ENCODE measurements around the gene CDK4.

The CDK4 gene

DNA sequence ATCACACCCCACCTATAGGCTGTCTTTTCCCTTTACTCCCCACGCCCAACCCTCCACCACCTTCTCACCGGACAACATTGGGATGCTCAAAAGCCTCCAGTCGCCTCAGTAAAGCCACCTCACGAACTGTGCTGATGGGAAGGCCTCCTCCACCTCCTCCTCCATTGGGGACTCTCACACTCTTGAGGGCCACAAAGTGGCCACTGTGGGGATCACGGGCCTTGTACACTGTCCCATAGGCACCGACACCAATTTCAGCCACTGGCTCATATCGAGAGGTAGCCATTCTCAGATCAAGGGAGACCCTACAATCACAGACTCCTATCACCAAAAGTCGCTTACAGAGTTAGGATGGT, 700 bp downstream of the CDK4 start:
- H3K9ac ChIP-seq: peak overlapping the region; percentile 88 to 98 (median 94)
- H4K20me1 ChIP-seq: peaks cover 0 to 56% (median 12%) of the 10 kb centered on the region in 11 experiments; a peak in 13 of 22 replicates
- peak overlapping the region; percentile 87 to 99 (median 97) for H3K4me2 ChIP-seq
- peak overlapping the region; percentile 75 to 96 (median 82) for H3K4me3 ChIP-seq
- no peaks in the 10 kb centered on the region for H3K9me3 ChIP-seq (replicated peaks in 1 of 11)
- peaks cover 17 to 37% (median 36%) of the 10 kb centered on the region in 11 experiments for H3K27me3 ChIP-seq
- H3K36me3 ChIP-seq: peaks cover 46 to 51% (median 48%) of the 10 kb centered on the region in 11 experiments
- no peak for TF ChIP-seq Cebpa-rat (IDR thresholded peaks at IDR 0.05)
- peak overlapping the region; percentile 86 to 98 (median 94) for H3K27ac ChIP-seq
- peaks cover 37 to 60% (median 45%) of the 10 kb centered on the region in 10 experiments for H3K4me1 ChIP-seq

DNA sequence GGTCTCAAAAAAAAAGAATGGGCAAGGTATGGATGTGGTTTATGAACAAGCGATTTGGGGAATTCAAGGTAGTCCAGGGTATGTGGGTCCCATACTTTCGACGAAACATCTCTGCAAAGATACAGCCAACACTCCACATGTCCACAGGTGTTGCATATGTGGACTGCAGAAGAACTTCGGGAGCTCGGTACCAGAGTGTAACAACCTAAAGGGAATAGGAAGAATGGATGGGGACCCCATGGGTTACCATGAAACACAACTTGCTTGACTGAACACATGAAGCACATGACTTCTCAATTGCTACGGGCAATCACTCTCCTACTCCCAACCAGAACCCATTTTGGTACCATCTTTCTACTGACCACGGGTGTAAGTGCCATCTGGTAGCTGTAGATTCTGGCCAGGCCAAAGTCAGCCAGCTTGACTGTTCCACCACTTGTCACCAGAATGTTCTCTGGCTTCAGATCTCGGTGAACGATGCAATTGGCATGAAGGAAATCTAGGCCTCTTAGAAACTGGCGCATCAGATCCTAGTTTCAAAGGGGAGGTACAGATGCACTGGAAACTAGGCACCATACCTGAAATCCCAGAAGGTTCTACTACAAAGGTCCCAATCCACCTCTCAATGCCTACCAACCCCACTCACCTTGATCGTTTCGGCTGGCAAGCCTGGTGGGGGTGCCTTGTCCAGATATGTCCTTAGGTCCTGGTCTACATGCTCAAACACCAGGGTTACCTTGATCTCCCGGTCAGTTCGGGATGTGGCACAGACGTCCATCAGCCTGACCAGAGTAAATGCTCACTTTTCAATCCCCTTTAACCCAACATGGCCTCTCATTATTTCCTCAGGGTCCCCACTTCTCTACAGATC, 1.3 kb downstream of the CDK4 start:
- H3K4me1 ChIP-seq: peaks cover 37 to 60% (median 45%) of the 10 kb centered on the region in 10 experiments
- TF ChIP-seq Cebpa-rat (IDR thresholded peaks at IDR 0.05): no peak
- H3K9me3 ChIP-seq (replicated peaks in 1 of 11): no peaks in the 10 kb centered on the region
- H3K27me3 ChIP-seq: peaks cover 16 to 31% (median 30%) of the 10 kb centered on the region in 11 experiments
- peak overlapping the region; percentile 88 to 98 (median 94) for H3K9ac ChIP-seq
- H3K4me3 ChIP-seq: peak overlapping the region; percentile 75 to 96 (median 82)
- peak overlapping the region; percentile 86 to 98 (median 94); a peak in 21 of 22 replicates for H3K27ac ChIP-seq
- H3K36me3 ChIP-seq: peaks cover 46 to 57% (median 54%) of the 10 kb centered on the region in 11 experiments
- H3K4me2 ChIP-seq: peak overlapping the region; percentile 87 to 99 (median 97)
- H4K20me1 ChIP-seq: peaks cover 0 to 56% (median 9%) of the 10 kb centered on the region in 11 experiments; a peak in 13 of 22 replicates

DNA sequence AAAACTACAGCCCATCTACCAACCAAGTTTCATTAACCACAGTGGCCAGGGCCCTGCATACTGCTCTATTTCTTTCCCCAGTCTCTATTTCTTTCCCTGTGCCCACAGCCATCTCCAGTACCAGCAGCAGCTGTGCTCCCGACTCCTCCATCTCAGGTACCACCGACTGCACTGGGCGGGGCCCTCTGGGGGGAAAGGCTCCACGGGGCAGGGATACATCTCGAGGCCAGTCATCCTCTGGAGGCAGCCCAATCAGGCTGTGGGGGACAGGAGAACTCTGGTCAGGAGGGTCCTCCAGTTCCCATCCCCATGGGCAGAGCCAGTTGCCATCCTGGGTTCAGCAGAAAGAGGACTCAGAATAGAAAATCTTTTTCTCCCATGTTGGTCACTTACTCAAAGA, 3.0 kb downstream of the CDK4 start:
- H3K4me1 ChIP-seq: peaks cover 38 to 60% (median 45%) of the 10 kb centered on the region in 10 experiments
- TF ChIP-seq Cebpa-rat (IDR thresholded peaks at IDR 0.05): no peak
- peaks cover 46 to 59% (median 55%) of the 10 kb centered on the region in 11 experiments for H3K36me3 ChIP-seq
- peaks cover 0 to 58% (median 9%) of the 10 kb centered on the region in 11 experiments; a peak in 11 of 22 replicates for H4K20me1 ChIP-seq
- no peak overlapping the region for H3K4me2 ChIP-seq
- H3K9ac ChIP-seq: 0 out of 22 replicates have a peak overlapping the region, but pooled peaks of 1 of the 11 experiments have one; percentile 3
- H3K9me3 ChIP-seq (replicated peaks in 1 of 11): no peaks in the 10 kb centered on the region
- H3K27me3 ChIP-seq: peaks cover 5 to 14% (median 13%) of the 10 kb centered on the region in 11 experiments; a peak in 21 of 22 replicates
- no peak overlapping the region for H3K4me3 ChIP-seq
- no peak overlapping the region for H3K27ac ChIP-seq

- Histone ChIP-seq H3K36me3 (peaks cover 46 to 57% (median 54%) of the 10 kb centered on the region in 11 experiments), H3K27ac (peak overlapping the region in 2 of 11 experiments; percentile 84 to 89; a peak in 1 of 22 replicates), H4K20me1 (peaks cover 0 to 55% (median 9%) of the 10 kb centered on the region in 11 experiments; a peak in 11 of 22 replicates), H3K4me2 (peak overlapping the region; percentile 79 to 96 (median 91)), H3K27me3 (no peaks in the 10 kb centered on the region), H3K4me3 (peak overlapping the region in 9 of 10 experiments; percentile 74 to 91 (median 82); a peak in 16 of 20 replicates), H3K4me1 (peaks cover 45 to 68% (median 50%) of the 10 kb centered on the region in 10 experiments), H3K9me3 (replicated peaks in 1 of 11) (no peaks in the 10 kb centered on the region), H3K9ac (peak overlapping the region in 6 of 11 experiments; percentile 84 to 93 (median 87); a peak in 9 of 22 replicates)
- TF ChIP-seq Cebpa-rat (IDR thresholded peaks at IDR 0.05): no peak
Observed at GRCh38 chr12:57746025-57746424, 6.1 kb downstream of the CDK4 start.

DNA sequence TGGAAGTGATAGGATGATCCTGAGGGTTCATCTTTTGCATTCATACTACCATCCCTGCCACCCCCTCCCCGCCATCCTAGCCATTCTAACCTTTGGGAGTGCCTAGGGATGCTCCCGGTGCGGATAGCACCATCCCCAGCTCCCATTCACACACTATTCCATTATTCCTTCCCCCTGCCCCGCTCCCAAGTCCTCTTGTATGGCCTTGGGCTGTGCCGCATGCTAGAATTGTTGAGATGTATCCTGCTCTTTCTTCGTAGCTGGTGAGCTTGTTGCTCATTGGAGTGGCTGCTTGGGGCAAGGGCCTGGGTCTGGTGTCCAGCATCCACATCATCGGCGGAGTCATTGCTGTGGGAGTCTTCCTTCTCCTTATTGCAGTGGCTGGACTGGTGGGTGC, 6.6 kb downstream of the CDK4 start:
- peak overlapping the region; percentile 84 to 98 (median 87) for H3K9ac ChIP-seq
- no peak for TF ChIP-seq Cebpa-rat (IDR thresholded peaks at IDR 0.05)
- peaks cover 45 to 68% (median 50%) of the 10 kb centered on the region in 10 experiments for H3K4me1 ChIP-seq
- H3K27me3 ChIP-seq: no peaks in the 10 kb centered on the region
- H3K36me3 ChIP-seq: peaks cover 41 to 52% (median 48%) of the 10 kb centered on the region in 11 experiments
- peak overlapping the region; percentile 74 to 91 (median 82) for H3K4me3 ChIP-seq
- H3K9me3 ChIP-seq (replicated peaks in 1 of 11): no peaks in the 10 kb centered on the region
- H4K20me1 ChIP-seq: peaks cover 0 to 50% (median 8%) of the 10 kb centered on the region in 11 experiments; a peak in 12 of 22 replicates
- H3K27ac ChIP-seq: peak overlapping the region; percentile 79 to 98 (median 88)
- peak overlapping the region; percentile 79 to 96 (median 91) for H3K4me2 ChIP-seq

GRCh38 chr12:57744777-57745484, 7.2 kb downstream of the CDK4 start, which contains the start of gene TSPAN31:
Gene TSPAN31 (plus strand): TSS chr12:57745039. CDS start chr12:57745155, 116 bp downstream.
- H3K27me3 ChIP-seq: no peaks in the 10 kb centered on the region
- peak in 1 of 11 experiments; percentile 9; a peak in 2 of 22 replicates for TF ChIP-seq Cebpa-rat (IDR thresholded peaks at IDR 0.05)
- peak within 1 kb of the TSS; percentile 79 to 98 (median 88) for H3K27ac ChIP-seq
- H3K4me2 ChIP-seq: peak within 1 kb of the TSS; percentile 79 to 96 (median 91)
- peak within 1 kb of the TSS; percentile 74 to 91 (median 82) for H3K4me3 ChIP-seq
- H3K9ac ChIP-seq: peak within 1 kb of the TSS; percentile 84 to 98 (median 87)
- peaks cover 35 to 46% (median 43%) of the 10 kb centered on the region in 11 experiments for H3K36me3 ChIP-seq
- H3K9me3 ChIP-seq (replicated peaks in 1 of 11): no peaks in the 10 kb centered on the region
- H3K4me1 ChIP-seq: peaks cover 46 to 68% (median 53%) of the 10 kb centered on the region in 10 experiments
- H4K20me1 ChIP-seq: peaks cover 0 to 44% (median 9%) of the 10 kb centered on the region in 11 experiments; a peak in 12 of 22 replicates

- Histone ChIP-seq H3K4me1 (peaks cover 53 to 68% (median 59%) of the 10 kb centered on the region in 10 experiments), H3K27me3 (no peaks in the 10 kb centered on the region), H3K9me3 (replicated peaks in 1 of 11) (no peaks in the 10 kb centered on the region), H3K4me2 (peak overlapping the region; percentile 64 to 94 (median 87)), H3K27ac (peak overlapping the region; percentile 79 to 98 (median 88)), H4K20me1 (peaks cover 0 to 38% (median 6%) of the 10 kb centered on the region in 11 experiments; a peak in 13 of 22 replicates), H3K36me3 (peaks cover 29 to 40% (median 36%) of the 10 kb centered on the region in 11 experiments), H3K9ac (peak overlapping the region; percentile 84 to 98 (median 87)), H3K4me3 (peak overlapping the region; percentile 74 to 91 (median 82))
- TF ChIP-seq Cebpa-rat (IDR thresholded peaks at IDR 0.05): peak in 6 of 11 experiments; percentile 17 to 74 (median 32); a peak in 9 of 22 replicates
Observed at GRCh38 chr12:57744194-57744776, 7.8 kb downstream of the CDK4 start.

- Histone ChIP-seq H3K4me1 (peaks cover 56 to 68% (median 62%) of the 10 kb centered on the region in 10 experiments), H3K27me3 (no peaks in the 10 kb centered on the region), H3K4me2 (peak overlapping the region; percentile 64 to 94 (median 87)), H3K27ac (peak overlapping the region in 10 of 11 experiments; percentile 79 to 96 (median 88); a peak in 15 of 22 replicates), H3K9ac (peak overlapping the region in 7 of 11 experiments; percentile 84 to 93 (median 87); a peak in 13 of 22 replicates), H3K9me3 (replicated peaks in 1 of 11) (no peaks in the 10 kb centered on the region), H3K4me3 (peak overlapping the region in 8 of 10 experiments; percentile 74 to 91 (median 80); a peak in 12 of 20 replicates), H4K20me1 (peaks cover 0 to 33% (median 3%) of the 10 kb centered on the region in 11 experiments; a peak in 10 of 22 replicates), H3K36me3 (peaks cover 23 to 37% (median 31%) of the 10 kb centered on the region in 11 experiments)
- no peak for TF ChIP-seq Cebpa-rat (IDR thresholded peaks at IDR 0.05)
Observed at GRCh38 chr12:57743769-57744168, 8.3 kb downstream of the CDK4 start.

All from BLaER1 treated with 17β-estradiol and CSF1 and Interleukin-3, amounts not matched to agents 10 nM and 100 nM (cell line).